HG03439 (cell line): Measurements from ENCODE around the gene SARNP.

Experiments used
- ATAC-seq: cut with Tn5 transposase; IDR thresholded peaks from one replicate; pipeline ENCODE4 v1.9.1; 2021; ENCODE audit warnings: mild to moderate bottlenecking, moderate library complexity; ENCODE audit not compliant: unreplicated experiment

The SARNP gene

GRCh38 chr12:55743406-55744339, 73.9 kb downstream of the SARNP start:
- ATAC-seq, result peak; percentile 48

- peak; percentile 38 for ATAC-seq
These were observed 74.7 kb downstream of the SARNP start, which contains the start of gene GDF11 for GRCh38 chr12:55742719-55743405. GDF11 (plus strand) TSS chr12:55743122; CDS start chr12:55743317, 195 bp downstream.

- ATAC-seq, result no peak
These were observed 75.4 kb downstream of the SARNP start for GRCh38 chr12:55741931-55742680.

- no peak for ATAC-seq
These were observed 78.5 kb downstream of the SARNP start for GRCh38 chr12:55739025-55739378.

- ATAC-seq, result peak; percentile 86
These were observed 79.2 kb downstream of the SARNP start for GRCh38 chr12:55738123-55739024.

GRCh38 chr12:55737581-55738122, 79.9 kb downstream of the SARNP start:
- ATAC-seq, result no peak

DNA sequence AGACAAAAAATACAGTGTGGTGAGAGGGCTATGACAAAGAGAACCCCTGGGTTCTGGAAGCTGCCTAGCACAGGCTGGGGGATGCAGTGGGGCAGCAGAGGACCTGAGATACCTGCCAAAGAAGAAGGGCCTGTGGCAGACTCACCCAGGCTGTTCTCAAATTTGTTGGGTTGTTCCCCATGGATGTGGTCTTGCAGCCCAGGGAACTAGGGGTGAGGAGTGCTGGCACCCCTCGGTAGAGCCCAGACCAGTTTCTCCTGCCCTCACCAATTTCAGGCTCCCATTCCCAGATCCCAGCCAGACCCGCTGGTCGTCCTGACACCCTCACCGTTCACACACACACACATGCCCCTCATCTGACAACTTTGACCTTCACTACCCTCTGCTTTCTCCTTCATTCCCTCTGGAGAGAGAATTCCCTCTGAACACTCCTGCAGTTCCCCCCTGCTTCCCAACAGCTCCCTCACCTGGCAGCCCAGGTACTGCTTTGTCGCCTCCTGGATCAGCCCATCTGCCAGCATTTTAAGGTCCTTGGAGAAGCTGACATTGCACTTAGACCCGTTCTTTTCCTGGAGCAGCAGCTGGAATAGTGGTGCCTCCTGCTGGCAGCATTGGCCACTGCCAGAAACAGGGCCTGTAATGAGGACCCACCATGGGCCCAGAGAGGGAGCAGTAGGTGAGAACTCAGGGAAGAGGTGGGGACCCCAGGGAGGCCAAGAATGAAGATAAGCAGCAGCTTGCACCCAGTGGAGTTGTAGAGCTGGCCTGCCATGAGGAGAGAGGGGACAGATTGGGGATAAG, 80.5 kb downstream of the SARNP start:
- no peak for ATAC-seq

DNA sequence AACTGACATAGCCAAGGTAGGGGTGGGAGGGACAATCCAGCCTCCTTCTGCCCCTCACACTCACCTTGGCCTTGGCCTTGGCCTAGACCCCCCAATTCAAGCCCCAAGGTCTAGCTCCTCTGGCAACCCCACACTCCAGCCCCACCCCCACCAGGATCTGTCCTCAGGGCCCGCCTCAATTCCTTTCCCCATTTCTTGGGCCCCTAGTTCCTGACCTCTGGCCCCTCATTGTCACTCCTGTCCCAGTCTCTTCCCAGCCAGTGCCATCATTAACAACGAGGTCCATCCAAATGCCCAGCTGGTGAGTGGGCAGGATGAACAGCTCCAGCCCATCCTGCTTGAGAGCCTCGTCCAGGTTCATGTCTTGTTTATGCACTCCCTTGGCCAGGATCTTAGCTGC, 81.4 kb downstream of the SARNP start:
- ATAC-seq, result no peak

DNA sequence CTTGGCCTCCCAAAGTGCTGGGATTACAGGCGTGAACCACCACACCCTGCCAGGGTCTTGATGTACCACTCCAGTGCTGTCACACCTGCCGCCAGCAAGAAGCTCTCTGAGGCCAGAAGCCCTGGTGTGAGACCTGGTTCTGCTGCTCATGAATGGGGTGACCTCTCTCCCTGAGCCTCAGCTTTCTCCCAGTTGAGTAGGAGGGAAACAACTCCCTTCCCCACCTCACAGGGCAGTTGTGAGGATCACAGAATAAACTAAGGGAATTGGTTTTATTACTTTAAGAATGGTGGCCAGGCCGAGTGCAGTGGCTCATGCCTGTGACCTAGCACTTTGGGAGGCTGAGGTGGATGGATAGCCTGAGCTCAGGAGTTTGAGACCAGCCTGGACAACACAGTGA, 82.9 kb downstream of the SARNP start:
- no peak for ATAC-seq

DNA sequence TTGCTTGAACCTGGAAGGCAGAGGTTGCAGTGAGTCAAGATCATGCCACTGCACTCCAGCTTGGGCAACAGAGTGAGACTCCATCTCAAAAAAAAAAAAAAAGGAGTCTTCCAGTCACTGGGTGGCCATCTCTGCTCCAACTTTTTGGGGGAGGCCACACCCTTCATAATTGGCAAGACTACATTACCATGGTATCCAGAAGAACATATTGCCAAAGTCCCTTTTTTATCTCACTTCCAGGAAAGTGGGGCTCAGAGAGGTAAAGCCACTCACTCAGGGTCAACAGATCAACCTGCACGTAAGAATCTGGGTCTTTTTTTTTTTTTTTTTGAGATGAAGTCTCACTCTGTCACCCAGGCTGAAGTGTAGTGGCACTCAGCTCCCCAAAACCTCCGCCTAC, 83.7 kb downstream of the SARNP start:
- ATAC-seq, result no peak

DNA sequence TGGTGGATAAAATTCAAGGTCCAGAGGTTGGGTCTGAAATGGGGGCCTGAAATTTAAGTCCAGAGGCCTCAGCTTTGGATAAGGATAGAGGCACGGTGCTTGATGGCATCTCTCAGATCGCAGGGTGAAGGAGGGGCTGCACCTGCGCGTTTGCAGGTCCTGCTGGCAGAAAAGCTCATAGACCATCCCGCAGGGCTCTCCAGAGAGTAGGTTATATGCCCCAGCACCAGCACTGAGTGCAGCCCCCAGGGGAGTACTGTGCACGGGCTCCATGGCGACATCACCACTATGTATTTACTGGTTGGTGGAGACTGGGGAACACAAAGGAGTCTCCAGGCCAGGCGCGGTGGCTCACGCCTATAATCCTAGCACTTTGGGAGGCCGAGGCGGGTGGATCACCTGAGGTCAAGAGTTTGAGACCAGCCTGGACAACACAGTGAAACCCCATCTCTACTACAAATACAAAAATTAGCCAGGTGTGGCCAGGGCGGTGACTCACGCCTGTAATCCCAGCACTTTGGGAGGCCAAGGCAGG, 84.4 kb downstream of the SARNP start:
- no peak for ATAC-seq

DNA sequence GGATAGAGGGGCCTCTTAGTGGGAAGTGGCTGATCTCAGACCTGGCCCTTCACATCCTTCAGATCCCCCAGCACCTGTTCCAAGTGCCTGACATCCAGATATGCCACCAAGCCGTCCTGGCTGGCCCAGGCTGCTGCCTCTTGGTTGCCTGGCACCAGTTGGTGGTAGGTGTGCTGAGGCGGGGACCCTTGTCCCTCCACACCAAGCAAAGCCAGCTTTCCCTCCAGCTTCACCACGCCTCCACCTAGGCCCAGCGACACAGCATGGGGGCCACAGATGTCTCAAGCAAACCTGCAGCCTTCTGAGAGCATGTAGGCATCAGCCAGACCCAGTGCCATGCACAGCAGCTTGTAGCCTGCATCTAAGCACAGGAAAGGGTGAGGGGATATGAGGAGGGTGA, 85.2 kb downstream of the SARNP start:
- ATAC-seq, result no peak

GRCh38 chr12:55729819-55730818, 87.4 kb downstream of the SARNP start:
- peak; percentile 31 for ATAC-seq

DNA sequence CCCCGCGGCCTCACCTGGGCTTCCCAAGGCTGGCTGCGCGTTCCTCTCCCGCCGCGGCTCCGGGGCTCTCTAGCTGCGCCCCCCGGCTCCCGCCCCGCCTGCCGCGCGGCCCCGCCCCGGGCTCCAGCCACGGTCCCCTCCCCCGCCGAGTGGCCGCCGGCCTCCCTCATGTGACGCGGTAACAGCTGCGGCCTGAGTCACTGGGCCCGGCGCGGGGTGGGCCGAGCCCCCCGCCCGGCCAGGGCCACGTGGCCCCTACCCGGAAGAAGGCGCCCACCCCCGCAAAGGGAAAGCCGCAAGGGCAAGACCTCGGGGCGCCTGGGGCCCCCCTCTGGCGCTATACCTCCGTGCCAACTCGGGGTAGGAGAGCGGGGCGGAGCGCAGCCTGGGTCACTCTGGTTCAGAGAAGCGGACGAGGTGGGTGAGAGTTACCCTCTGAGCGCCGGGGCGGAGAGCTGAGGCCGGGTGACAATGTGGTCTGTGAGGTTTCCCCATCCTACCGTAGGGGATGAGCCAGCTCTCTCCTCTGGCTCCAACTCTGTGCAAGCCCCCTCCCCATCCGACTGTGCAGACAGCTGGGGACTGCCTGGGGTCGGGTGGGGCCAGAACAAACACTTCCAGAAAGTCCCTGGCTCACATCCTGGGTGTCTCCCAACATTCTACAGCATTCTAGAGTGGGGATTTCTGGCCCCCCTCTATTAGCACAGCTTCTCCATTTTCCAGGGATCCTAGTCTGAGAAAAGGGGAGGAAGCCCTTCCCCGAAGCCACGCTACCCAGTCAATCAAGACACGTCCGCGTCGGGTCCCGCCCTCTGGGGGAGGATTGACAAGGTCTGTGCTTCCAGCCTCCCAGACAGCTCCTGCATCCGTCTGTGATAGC, 88.3 kb downstream of the SARNP start, which contains the start of gene CD63:
TSS of gene CD63 (minus strand) at position 71 of the 880 bp plus-strand sequence. CDS start 668 bp downstream, outside the sequence.
- peak; percentile 68 for ATAC-seq

DNA sequence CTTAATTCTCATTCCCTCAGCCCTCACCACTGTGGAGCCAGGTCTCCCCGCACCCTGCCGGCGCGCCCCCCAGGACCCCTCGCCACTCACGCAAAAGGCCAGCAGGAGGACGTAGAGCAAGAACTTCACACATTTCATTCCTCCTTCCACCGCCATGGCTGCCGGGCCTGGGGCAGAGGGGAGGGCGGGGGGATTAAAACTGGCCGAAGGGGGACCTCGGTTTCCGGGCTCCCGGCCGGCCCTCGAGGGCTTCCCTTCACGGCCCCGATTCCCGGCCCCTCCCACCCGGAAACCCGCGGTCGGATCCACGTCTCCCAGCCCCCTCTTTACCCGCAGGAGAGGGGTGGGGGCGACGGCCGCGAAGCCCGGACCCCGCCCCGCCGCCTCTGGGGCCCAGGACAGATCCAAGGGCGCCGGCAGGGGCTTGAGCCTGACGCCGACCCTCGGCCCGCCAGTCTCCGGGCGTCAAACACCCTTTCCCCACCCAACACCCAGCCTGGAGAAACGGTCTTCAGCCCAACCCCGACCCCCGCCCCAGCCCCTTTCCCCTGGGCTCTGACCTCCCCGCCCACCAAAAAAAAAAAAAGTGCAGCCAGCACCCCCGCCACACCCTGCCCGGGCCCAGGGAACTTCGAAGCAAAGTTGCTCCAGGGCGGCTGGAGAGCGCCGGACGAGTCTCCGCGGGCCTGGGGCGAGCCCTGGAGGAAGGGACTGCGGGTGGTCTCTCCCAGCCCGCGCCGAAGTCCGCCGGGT, 89.2 kb downstream of the SARNP start:
- peak; percentile 25 for ATAC-seq

GRCh38 chr12:55727643-55728185, 89.8 kb downstream of the SARNP start:
- ATAC-seq, result no peak
